GM23338 (cell line): ENCODE results near the gene BATF3. TPM values are rescaled to one million over a fixed set of nuclear protein-coding genes. Genes with fewer than 3 reads are reported as not detected.
A peak's percentile ranks its signal among the peaks of the same experiment; 100 is the strongest.

ENCODE experiments used
- ATAC-seq: fragments of 200-7000 bp; cut with Tn5 transposase; 3 replicates; pipeline ENCODE4 v1.9.1; 2020
- DNase-seq: peaks from one replicate; pipeline ENCODE4 v3.0.0-alpha.2; 2015; ENCODE audit warnings: low spot score
- H2AFZ ChIP-seq: fragments of 200-600 bp; sonication (generic); 2 replicates; pipeline ENCODE4 v1.8.0; 2016; ENCODE audit warnings: antibody characterized with exemption, mild to moderate bottlenecking, moderate library complexity
- H3F3A ChIP-seq: fragments of 200-600 bp; sonication (generic); replicated peaks from 2 replicates; pipeline ENCODE4 v1.8.0; 2017; ENCODE audit warnings: antibody characterized with exemption, mixed run types, low read depth
- H3K27ac ChIP-seq: fragments of 200-600 bp; sonication (generic); 2 replicates; pipeline ENCODE4 v1.6.1; 2016; ENCODE audit warnings: low read depth
- H3K27me3 ChIP-seq: fragments of 200-600 bp; sonication (generic); 2 replicates; pipeline ENCODE4 v1.8.0; 2016; ENCODE audit warnings: mild to moderate bottlenecking, mixed run types, moderate library complexity; ENCODE audit not compliant: insufficient read depth
- H3K36me3 ChIP-seq: fragments of 200-600 bp; sonication (generic); 2 replicates; pipeline ENCODE4 v1.8.0; 2016; ENCODE audit warnings: mild to moderate bottlenecking; ENCODE audit not compliant: insufficient read depth
- H3K4me1 ChIP-seq: fragments of 200-600 bp; sonication (generic); 2 replicates; pipeline ENCODE4 v1.8.0; 2016; ENCODE audit warnings: mild to moderate bottlenecking, moderate library complexity; ENCODE audit not compliant: insufficient read depth
- H3K4me2 ChIP-seq: fragments of 200-600 bp; sonication (generic); 2 replicates; pipeline ENCODE4 v1.7.1; 2017; ENCODE audit warnings: mixed run types
- H3K4me3 ChIP-seq: fragments of 200-600 bp; sonication (generic); 2 replicates; pipeline ENCODE4 v1.6.1; 2016; ENCODE audit warnings: mixed run types
- H3K79me2 ChIP-seq: fragments of 200-600 bp; sonication (generic); replicated peaks from 2 replicates; pipeline ENCODE4 v1.8.0; 2017; ENCODE audit warnings: mild to moderate bottlenecking; ENCODE audit not compliant: insufficient read depth
- H3K9me2 ChIP-seq: fragments of 200-600 bp; sonication (generic); 2 replicates; pipeline ENCODE4 v1.8.0; 2017; ENCODE audit not compliant: insufficient read depth
- H4K20me1 ChIP-seq: fragments of 200-600 bp; sonication (generic); replicated peaks from 2 replicates; pipeline ENCODE4 v1.8.0; 2017; ENCODE audit warnings: mild to moderate bottlenecking; ENCODE audit not compliant: insufficient read depth
- H3K27ac Mint-ChIP-seq: 2 replicates; pipeline ENCODE4 v1.8.0; 2020; ENCODE audit warnings: inconsistent platforms, mild to moderate bottlenecking, moderate library complexity, mixed read lengths
- H3K27me3 Mint-ChIP-seq: 3 replicates; pipeline ENCODE4 v1.8.0; 2022; ENCODE audit warnings: low read depth, mild to moderate bottlenecking, moderate library complexity, mixed read lengths, inconsistent platforms; ENCODE audit not compliant: insufficient read depth, poor library complexity
- H3K36me3 Mint-ChIP-seq: 3 replicates; pipeline ENCODE4 v1.8.0; 2021; ENCODE audit warnings: low read depth, mild to moderate bottlenecking, inconsistent platforms, moderate library complexity, mixed read lengths
- H3K4me1 Mint-ChIP-seq: 3 replicates; pipeline ENCODE4 v1.8.0; 2020; ENCODE audit warnings: mild to moderate bottlenecking, inconsistent platforms, mixed read lengths
- H3K4me3 Mint-ChIP-seq: 3 replicates; pipeline ENCODE4 v1.8.0; 2021; ENCODE audit warnings: moderate library complexity, mild to moderate bottlenecking, inconsistent platforms, mixed read lengths
- H3K9me3 Mint-ChIP-seq: 3 replicates; pipeline ENCODE4 v1.8.0; 2020; ENCODE audit warnings: moderate library complexity, mild to moderate bottlenecking, inconsistent platforms, mixed read lengths
- CREB1 ChIP-seq: fragments of 250-450 bp; sonication (Bioruptor Pico); IDR thresholded peaks from 2 replicates; pipeline ENCODE4 v1.5.0; 2020; ENCODE audit warnings: low read depth, mild to moderate bottlenecking, moderate library complexity
- EZH2 ChIP-seq: fragments of 200-600 bp; sonication (generic); IDR thresholded peaks from one replicate; pipeline ENCODE4 v1.8.0; 2017; ENCODE audit warnings: antibody characterized with exemption, mild to moderate bottlenecking, low read depth; ENCODE audit not compliant: unreplicated experiment
- EZH2phosphoT487 ChIP-seq: fragments of 200-600 bp; sonication (generic); IDR thresholded peaks from one replicate; pipeline ENCODE4 v1.8.1; 2018; ENCODE audit warnings: antibody characterized with exemption; ENCODE audit not compliant: unreplicated experiment
- JUNB ChIP-seq: IDR thresholded peaks from one replicate; pipeline ENCODE4 v1.6.1; 2016; ENCODE audit warnings: antibody characterized with exemption; ENCODE audit not compliant: unreplicated experiment
- NANOG ChIP-seq: IDR thresholded peaks from 2 replicates; pipeline ENCODE4 v1.6.1; 2016; ENCODE audit warnings: antibody characterized with exemption, borderline replicate concordance
- POLR2AphosphoS5 ChIP-seq: IDR thresholded peaks from 2 replicates; pipeline ENCODE4 v1.6.1; 2016; ENCODE audit warnings: antibody characterized with exemption, low read depth
- STAT1 ChIP-seq: IDR thresholded peaks from one replicate; pipeline ENCODE4 v1.6.1; 2016; ENCODE audit warnings: antibody characterized with exemption; ENCODE audit not compliant: unreplicated experiment
- ZNF114 ChIP-seq: fragments of 250-450 bp; sonication (Bioruptor Pico); IDR thresholded peaks from 2 replicates; pipeline ENCODE4 v1.5.0; 2020; ENCODE audit warnings: mild to moderate bottlenecking, moderate library complexity
- ZNF331 ChIP-seq: fragments of 250-450 bp; sonication (Bioruptor Pico); IDR thresholded peaks from 2 replicates; pipeline ENCODE4 v1.5.0; 2020; ENCODE audit warnings: low read depth, mild to moderate bottlenecking, moderate library complexity
- polyA plus RNA-seq: library from polyadenylated mRNA; unstranded; fragments of >200 nt; fragmentation: Nextera tagmentation; extraction: Ambion mirVana; gene quantifications from 2 replicates; pipeline ENCODE4 v1.2.1, GENCODE V29; 2016
- total RNA-seq: library from RNA; depleted of rRNA; stranded (reverse); fragments of >200 nt; shearing (Covaris generic); gene quantifications from 2 replicates; pipeline ENCODE4 v1.2.3, GENCODE V29; 2014
- TF ChIP-seq, protein P1 (sequence below): IDR thresholded peaks from one replicate; pipeline ENCODE4 v1.6.1; 2018; ENCODE audit warnings: antibody characterized with exemption; ENCODE audit not compliant: unreplicated experiment
- TF ChIP-seq, protein P2 (sequence below), 2 experiments: fragments of 200-600 bp in 1 of 2; sonication (generic) in 1 of 2; conservative IDR thresholded peaks; 2 replicates each; pipeline versions ENCODE4 v1.5.1 to v1.6.1; 2016 to 2017; ENCODE audit warnings: antibody characterized with exemption in 2 of 2, low read depth in 2 of 2, mild to moderate bottlenecking in 2 of 2, moderate library complexity in 1 of 2
- TF ChIP-seq, protein P3 (sequence below): IDR thresholded peaks from 2 replicates; pipeline ENCODE4 v1.6.1; 2016; ENCODE audit warnings: antibody characterized with exemption
- TF ChIP-seq, protein P4 (sequence below): fragments of 250-450 bp; sonication (Bioruptor Pico); IDR thresholded peaks from 2 replicates; pipeline ENCODE4 v1.5.0; 2020; ENCODE audit warnings: mild to moderate bottlenecking, moderate library complexity

Gene BATF3
- total and polyA plus RNA-seq, 2 experiments from 2014 or later, result 3.6 to 7.8 TPM

DNA sequence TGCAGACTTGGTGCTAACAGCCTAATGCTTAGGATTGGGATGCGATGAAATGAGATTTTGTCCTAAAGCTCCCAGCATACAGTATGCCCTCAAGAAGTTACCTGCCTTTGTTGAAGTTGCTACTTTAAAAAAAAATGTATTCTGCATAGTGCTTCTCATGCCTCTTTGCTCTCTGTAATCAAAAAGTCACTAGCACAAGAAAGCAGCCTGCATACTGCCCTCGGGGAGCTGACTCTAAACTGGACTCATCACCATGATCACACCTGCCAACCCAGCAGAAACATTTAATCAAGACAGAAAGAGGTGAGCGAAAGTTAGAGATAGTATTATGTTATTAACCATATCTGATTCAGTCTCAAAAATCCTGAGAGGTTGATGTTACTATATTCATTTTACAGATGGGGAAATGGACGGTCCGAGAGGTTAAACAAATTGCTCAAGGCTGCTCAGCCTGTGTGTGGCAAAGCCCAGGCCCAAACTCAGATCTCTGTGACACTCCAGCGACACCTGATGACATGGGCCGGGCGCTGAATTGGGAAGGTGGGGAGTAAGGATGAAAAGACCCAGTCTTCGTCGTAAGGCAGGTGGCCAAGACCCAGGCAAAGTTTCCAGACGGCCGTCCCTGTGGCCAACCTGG, 1.1 kb downstream of the BATF3 start:
- Mint-ChIP-seq H3K27ac (no peak overlapping the region), H3K4me3 (peak overlapping the region; percentile 66), H3K36me3 (no peaks in the 10 kb centered on the region; the same call in 2 of the 3 replicates), H3K27me3 (peaks cover 42% of the 10 kb centered on the region), H3K9me3 (no peaks in the 10 kb centered on the region), H3K4me1 (peaks cover 18% of the 10 kb centered on the region)
- H3K9me2 ChIP-seq, result no peaks in the 10 kb centered on the region
- peak overlapping the region; percentile 68 for H3K4me3 ChIP-seq
- peaks cover 66% of the 10 kb centered on the region for H3K27me3 ChIP-seq
- TF ChIP-seq, protein P1, sequence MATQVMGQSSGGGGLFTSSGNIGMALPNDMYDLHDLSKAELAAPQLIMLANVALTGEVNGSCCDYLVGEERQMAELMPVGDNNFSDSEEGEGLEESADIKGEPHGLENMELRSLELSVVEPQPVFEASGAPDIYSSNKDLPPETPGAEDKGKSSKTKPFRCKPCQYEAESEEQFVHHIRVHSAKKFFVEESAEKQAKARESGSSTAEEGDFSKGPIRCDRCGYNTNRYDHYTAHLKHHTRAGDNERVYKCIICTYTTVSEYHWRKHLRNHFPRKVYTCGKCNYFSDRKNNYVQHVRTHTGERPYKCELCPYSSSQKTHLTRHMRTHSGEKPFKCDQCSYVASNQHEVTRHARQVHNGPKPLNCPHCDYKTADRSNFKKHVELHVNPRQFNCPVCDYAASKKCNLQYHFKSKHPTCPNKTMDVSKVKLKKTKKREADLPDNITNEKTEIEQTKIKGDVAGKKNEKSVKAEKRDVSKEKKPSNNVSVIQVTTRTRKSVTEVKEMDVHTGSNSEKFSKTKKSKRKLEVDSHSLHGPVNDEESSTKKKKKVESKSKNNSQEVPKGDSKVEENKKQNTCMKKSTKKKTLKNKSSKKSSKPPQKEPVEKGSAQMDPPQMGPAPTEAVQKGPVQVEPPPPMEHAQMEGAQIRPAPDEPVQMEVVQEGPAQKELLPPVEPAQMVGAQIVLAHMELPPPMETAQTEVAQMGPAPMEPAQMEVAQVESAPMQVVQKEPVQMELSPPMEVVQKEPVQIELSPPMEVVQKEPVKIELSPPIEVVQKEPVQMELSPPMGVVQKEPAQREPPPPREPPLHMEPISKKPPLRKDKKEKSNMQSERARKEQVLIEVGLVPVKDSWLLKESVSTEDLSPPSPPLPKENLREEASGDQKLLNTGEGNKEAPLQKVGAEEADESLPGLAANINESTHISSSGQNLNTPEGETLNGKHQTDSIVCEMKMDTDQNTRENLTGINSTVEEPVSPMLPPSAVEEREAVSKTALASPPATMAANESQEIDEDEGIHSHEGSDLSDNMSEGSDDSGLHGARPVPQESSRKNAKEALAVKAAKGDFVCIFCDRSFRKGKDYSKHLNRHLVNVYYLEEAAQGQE, result no peak
- TF ChIP-seq STAT1, result no peak
- TF ChIP-seq POLR2AphosphoS5, result no peak
- TF ChIP-seq JUNB, result no peak
- TF ChIP-seq, protein P2, sequence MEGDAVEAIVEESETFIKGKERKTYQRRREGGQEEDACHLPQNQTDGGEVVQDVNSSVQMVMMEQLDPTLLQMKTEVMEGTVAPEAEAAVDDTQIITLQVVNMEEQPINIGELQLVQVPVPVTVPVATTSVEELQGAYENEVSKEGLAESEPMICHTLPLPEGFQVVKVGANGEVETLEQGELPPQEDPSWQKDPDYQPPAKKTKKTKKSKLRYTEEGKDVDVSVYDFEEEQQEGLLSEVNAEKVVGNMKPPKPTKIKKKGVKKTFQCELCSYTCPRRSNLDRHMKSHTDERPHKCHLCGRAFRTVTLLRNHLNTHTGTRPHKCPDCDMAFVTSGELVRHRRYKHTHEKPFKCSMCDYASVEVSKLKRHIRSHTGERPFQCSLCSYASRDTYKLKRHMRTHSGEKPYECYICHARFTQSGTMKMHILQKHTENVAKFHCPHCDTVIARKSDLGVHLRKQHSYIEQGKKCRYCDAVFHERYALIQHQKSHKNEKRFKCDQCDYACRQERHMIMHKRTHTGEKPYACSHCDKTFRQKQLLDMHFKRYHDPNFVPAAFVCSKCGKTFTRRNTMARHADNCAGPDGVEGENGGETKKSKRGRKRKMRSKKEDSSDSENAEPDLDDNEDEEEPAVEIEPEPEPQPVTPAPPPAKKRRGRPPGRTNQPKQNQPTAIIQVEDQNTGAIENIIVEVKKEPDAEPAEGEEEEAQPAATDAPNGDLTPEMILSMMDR (conservative IDR thresholded peaks at IDR 0.05; ENCODE audit: low read depth in 2 of 2), result no peak
- TF ChIP-seq, protein P3, sequence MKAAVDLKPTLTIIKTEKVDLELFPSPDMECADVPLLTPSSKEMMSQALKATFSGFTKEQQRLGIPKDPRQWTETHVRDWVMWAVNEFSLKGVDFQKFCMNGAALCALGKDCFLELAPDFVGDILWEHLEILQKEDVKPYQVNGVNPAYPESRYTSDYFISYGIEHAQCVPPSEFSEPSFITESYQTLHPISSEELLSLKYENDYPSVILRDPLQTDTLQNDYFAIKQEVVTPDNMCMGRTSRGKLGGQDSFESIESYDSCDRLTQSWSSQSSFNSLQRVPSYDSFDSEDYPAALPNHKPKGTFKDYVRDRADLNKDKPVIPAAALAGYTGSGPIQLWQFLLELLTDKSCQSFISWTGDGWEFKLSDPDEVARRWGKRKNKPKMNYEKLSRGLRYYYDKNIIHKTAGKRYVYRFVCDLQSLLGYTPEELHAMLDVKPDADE, result no peak
- TF ChIP-seq, protein P4, sequence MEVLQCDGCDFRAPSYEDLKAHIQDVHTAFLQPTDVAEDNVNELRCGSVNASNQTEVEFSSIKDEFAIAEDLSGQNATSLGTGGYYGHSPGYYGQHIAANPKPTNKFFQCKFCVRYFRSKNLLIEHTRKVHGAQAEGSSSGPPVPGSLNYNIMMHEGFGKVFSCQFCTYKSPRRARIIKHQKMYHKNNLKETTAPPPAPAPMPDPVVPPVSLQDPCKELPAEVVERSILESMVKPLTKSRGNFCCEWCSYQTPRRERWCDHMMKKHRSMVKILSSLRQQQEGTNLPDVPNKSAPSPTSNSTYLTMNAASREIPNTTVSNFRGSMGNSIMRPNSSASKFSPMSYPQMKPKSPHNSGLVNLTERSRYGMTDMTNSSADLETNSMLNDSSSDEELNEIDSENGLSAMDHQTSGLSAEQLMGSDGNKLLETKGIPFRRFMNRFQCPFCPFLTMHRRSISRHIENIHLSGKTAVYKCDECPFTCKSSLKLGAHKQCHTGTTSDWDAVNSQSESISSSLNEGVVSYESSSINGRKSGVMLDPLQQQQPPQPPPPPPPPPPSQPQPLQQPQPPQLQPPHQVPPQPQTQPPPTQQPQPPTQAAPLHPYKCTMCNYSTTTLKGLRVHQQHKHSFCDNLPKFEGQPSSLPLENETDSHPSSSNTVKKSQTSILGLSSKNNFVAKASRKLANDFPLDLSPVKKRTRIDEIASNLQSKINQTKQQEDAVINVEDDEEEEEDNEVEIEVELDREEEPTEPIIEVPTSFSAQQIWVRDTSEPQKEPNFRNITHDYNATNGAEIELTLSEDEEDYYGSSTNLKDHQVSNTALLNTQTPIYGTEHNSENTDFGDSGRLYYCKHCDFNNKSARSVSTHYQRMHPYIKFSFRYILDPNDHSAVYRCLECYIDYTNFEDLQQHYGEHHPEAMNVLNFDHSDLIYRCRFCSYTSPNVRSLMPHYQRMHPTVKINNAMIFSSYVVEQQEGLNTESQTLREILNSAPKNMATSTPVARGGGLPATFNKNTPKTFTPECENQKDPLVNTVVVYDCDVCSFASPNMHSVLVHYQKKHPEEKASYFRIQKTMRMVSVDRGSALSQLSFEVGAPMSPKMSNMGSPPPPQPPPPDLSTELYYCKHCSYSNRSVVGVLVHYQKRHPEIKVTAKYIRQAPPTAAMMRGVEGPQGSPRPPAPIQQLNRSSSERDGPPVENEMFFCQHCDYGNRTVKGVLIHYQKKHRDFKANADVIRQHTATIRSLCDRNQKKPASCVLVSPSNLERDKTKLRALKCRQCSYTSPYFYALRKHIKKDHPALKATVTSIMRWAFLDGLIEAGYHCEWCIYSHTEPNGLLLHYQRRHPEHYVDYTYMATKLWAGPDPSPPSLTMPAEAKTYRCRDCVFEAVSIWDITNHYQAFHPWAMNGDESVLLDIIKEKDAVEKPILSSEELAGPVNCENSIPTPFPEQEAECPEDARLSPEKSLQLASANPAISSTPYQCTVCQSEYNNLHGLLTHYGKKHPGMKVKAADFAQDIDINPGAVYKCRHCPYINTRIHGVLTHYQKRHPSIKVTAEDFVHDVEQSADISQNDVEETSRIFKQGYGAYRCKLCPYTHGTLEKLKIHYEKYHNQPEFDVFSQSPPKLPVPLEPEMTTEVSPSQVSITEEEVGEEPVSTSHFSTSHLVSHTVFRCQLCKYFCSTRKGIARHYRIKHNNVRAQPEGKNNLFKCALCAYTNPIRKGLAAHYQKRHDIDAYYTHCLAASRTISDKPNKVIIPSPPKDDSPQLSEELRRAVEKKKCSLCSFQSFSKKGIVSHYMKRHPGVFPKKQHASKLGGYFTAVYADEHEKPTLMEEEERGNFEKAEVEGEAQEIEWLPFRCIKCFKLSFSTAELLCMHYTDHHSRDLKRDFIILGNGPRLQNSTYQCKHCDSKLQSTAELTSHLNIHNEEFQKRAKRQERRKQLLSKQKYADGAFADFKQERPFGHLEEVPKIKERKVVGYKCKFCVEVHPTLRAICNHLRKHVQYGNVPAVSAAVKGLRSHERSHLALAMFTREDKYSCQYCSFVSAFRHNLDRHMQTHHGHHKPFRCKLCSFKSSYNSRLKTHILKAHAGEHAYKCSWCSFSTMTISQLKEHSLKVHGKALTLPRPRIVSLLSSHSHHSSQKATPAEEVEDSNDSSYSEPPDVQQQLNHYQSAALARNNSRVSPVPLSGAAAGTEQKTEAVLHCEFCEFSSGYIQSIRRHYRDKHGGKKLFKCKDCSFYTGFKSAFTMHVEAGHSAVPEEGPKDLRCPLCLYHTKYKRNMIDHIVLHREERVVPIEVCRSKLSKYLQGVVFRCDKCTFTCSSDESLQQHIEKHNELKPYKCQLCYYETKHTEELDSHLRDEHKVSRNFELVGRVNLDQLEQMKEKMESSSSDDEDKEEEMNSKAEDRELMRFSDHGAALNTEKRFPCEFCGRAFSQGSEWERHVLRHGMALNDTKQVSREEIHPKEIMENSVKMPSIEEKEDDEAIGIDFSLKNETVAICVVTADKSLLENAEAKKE (CRISPR knock-in tag), result no peak
- no peak for TF ChIP-seq EZH2
- no peak for TF ChIP-seq ZNF331 (CRISPR knock-in tag)
- no peak for TF ChIP-seq NANOG
- TF ChIP-seq EZH2phosphoT487, result no peak
- no peak for TF ChIP-seq ZNF114 (CRISPR knock-in tag)
- no peak for TF ChIP-seq CREB1 (CRISPR knock-in tag)
- ATAC-seq (no peak), DNase-seq (no peak)
- peak overlapping the region; percentile 89 for H3K4me2 ChIP-seq
- no peaks in the 10 kb centered on the region; the same call in 1 of the 2 replicates for H4K20me1 ChIP-seq
- no peaks in the 10 kb centered on the region for H3K36me3 ChIP-seq
- H3K79me2 ChIP-seq, result no peaks in the 10 kb centered on the region
- peaks cover 6% of the 10 kb centered on the region for H3K4me1 ChIP-seq
- H2AFZ ChIP-seq, result peak overlapping the region; percentile 95
- 0 out of 2 replicates have a peak, but pooled peaks cover 10% of the 10 kb centered on the region for H3F3A ChIP-seq
- H3K27ac ChIP-seq, result no peak overlapping the region
